GM21723 (cell line): Measurements from ENCODE around the gene PRR20E.
"Not testable (repeated sequence)": the region's sequence is repeated elsewhere in the genome, so short reads cannot be mapped to it uniquely, and the experiment has no call there.

Experiments used
- ATAC-seq: cut with Tn5 transposase; IDR thresholded peaks from one replicate; pipeline ENCODE4 v1.9.1; 2021; ENCODE audit warnings: mild to moderate bottlenecking, moderate library complexity; ENCODE audit not compliant: unreplicated experiment

The PRR20E gene

GRCh38 chr13:57166897-57167296 is at the start of gene PRR20E:
Gene PRR20E (plus strand): TSS chr13:57167197. CDS start chr13:57167584, 387 bp downstream.
- ATAC-seq, result not testable (repeated sequence)

- ATAC-seq, result no peak
These were observed 43.3 kb upstream of the PRR20E start for GRCh38 chr13:57123681-57124080.

GRCh38 chr13:57128909-57129308 is 38.1 kb upstream of the PRR20E start:
- ATAC-seq, result no peak

- no peak for ATAC-seq
These were observed 30.9 kb upstream of the PRR20E start for GRCh38 chr13:57136093-57136492.

GRCh38 chr13:57137585-57137984 is 29.4 kb upstream of the PRR20E start:
- no peak for ATAC-seq

- no peak for ATAC-seq
These were observed 28.0 kb upstream of the PRR20E start for GRCh38 chr13:57138988-57139387.

- not testable (repeated sequence) for ATAC-seq
These were observed 27.2 kb upstream of the PRR20E start for GRCh38 chr13:57139781-57140180.

- ATAC-seq, result not testable (repeated sequence)
These were observed 26.6 kb upstream of the PRR20E start, which contains the start of gene PRR20A for GRCh38 chr13:57140235-57140968. Gene PRR20A (plus strand): TSS chr13:57140918. CDS start chr13:57141305, 387 bp downstream.

GRCh38 chr13:57147188-57147587 is 19.8 kb upstream of the PRR20E start, which contains the start of gene PRR20B:
Gene PRR20B (plus strand): TSS chr13:57147488. CDS start chr13:57147875, 387 bp downstream.
- ATAC-seq, result not testable (repeated sequence)

GRCh38 chr13:57148106-57148505 is 18.9 kb upstream of the PRR20E start:
- ATAC-seq, result not testable (repeated sequence)

GRCh38 chr13:57153761-57154160 is 13.2 kb upstream of the PRR20E start, which contains the start of gene PRR20C:
Gene PRR20C (plus strand): TSS chr13:57154061. CDS start chr13:57154448, 387 bp downstream.
- not testable (repeated sequence) for ATAC-seq

GRCh38 chr13:57160332-57160731 is 6.7 kb upstream of the PRR20E start, which contains the start of gene PRR20D:
Gene PRR20D (plus strand): TSS chr13:57160632. CDS start chr13:57161019, 387 bp downstream.
- ATAC-seq, result not testable (repeated sequence)

GRCh38 chr13:57191667-57192066 is 24.7 kb downstream of the PRR20E start:
- ATAC-seq, result no peak

GRCh38 chr13:57212989-57213388 is 46.0 kb downstream of the PRR20E start:
- no peak for ATAC-seq
